GM18502 (cell line): Measurements from ENCODE around the gene CNTN4.
"Not testable (repeated sequence)": the region's sequence is repeated elsewhere in the genome, so short reads cannot be mapped to it uniquely, and the experiment has no call there.

Experiments
- ATAC-seq: cut with Tn5 transposase; IDR thresholded peaks from one replicate; pipeline ENCODE4 v1.9.1; 2021; ENCODE audit warnings: mild to moderate bottlenecking; ENCODE audit not compliant: unreplicated experiment, poor library complexity

Gene CNTN4

GRCh38 chr3:2098398-2099027 lies at the start of gene CNTN4:
Gene CNTN4 (plus strand): TSS chr3:2098866.
- peak; percentile 77 for ATAC-seq

- ATAC-seq, result no peak
Observed at GRCh38 chr3:2061360-2061759, 37.3 kb upstream of the CNTN4 start.

- no peak for ATAC-seq
Observed at GRCh38 chr3:2071531-2071930, 27.1 kb upstream of the CNTN4 start.

GRCh38 chr3:2078821-2079220 lies 19.8 kb upstream of the CNTN4 start:
- no peak for ATAC-seq

GRCh38 chr3:2082871-2083480 lies 15.7 kb upstream of the CNTN4 start:
- no peak for ATAC-seq

GRCh38 chr3:2083558-2083957 lies 15.1 kb upstream of the CNTN4 start:
- ATAC-seq, result not testable (repeated sequence)

GRCh38 chr3:2090095-2090911 lies 8.4 kb upstream of the CNTN4 start:
- ATAC-seq, result no peak

GRCh38 chr3:2092758-2093157 lies 5.9 kb upstream of the CNTN4 start:
- ATAC-seq, result no peak

- no peak for ATAC-seq
Observed at GRCh38 chr3:2094941-2095340, 3.7 kb upstream of the CNTN4 start.

- ATAC-seq, result no peak
Observed at GRCh38 chr3:2096216-2096615, 2.5 kb upstream of the CNTN4 start.

- no peak for ATAC-seq
Observed at GRCh38 chr3:2097641-2098191, 950 bp upstream of the CNTN4 start.

GRCh38 chr3:2099028-2099671 lies 484 bp downstream of the CNTN4 start:
- peak; percentile 6 for ATAC-seq

GRCh38 chr3:2099779-2100191 lies 1.1 kb downstream of the CNTN4 start:
- no peak for ATAC-seq

- ATAC-seq, result no peak
Observed at GRCh38 chr3:2106438-2106837, 7.8 kb downstream of the CNTN4 start.

GRCh38 chr3:2110597-2111117 lies 12.0 kb downstream of the CNTN4 start:
- ATAC-seq, result no peak

- ATAC-seq, result no peak
Observed at GRCh38 chr3:2114617-2115275, 16.1 kb downstream of the CNTN4 start.

- no peak for ATAC-seq
Observed at GRCh38 chr3:2130726-2131125, 32.1 kb downstream of the CNTN4 start.

- ATAC-seq, result no peak
Observed at GRCh38 chr3:2133146-2133545, 34.5 kb downstream of the CNTN4 start.

GRCh38 chr3:2137651-2138050 lies 39.0 kb downstream of the CNTN4 start:
- no peak for ATAC-seq

GRCh38 chr3:2141482-2141881 lies 42.8 kb downstream of the CNTN4 start:
- no peak for ATAC-seq
